ENCODE data around the gene IMMP2L.

DNA sequence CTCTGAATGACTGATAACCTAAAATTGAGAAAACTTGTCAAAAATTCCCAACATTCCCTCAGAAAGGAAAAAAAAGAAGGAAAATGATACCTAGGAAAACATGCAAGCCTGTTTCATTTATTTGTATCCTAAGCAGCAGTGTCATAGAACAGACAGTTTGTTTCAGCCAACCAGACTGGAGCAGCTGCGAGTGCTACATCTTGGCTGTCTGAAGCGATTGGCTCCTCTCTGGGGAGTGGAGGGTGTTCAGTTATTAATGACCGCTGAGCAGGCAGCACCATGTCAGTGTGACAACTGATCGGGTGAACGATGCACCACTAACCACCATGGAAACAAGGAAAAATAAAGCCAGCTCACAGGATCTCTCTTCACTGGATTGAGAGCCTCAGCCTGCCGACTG, 471.4 kb downstream of the IMMP2L start, which contains the start of gene LRRN3:
- TF ChIP-seq NFYB (CRISPR knock-in tag; conservative IDR thresholded peaks at IDR 0.05; ENCODE audit: low read depth) (no peak), ZNF263 (CRISPR knock-in tag; IDR thresholded peaks at IDR 0.05; ENCODE audit: low read depth) (no peak), RELA (CRISPR knock-in tag; IDR thresholded peaks at IDR 0.05; ENCODE audit: borderline replicate concordance) (no peak), CREB1 (CRISPR knock-in tag; IDR thresholded peaks at IDR 0.05) (no peak), TCF7 (CRISPR knock-in tag; IDR thresholded peaks at IDR 0.05; ENCODE audit: low read depth) (no peak)
- TF ChIP-seq, protein P1, sequence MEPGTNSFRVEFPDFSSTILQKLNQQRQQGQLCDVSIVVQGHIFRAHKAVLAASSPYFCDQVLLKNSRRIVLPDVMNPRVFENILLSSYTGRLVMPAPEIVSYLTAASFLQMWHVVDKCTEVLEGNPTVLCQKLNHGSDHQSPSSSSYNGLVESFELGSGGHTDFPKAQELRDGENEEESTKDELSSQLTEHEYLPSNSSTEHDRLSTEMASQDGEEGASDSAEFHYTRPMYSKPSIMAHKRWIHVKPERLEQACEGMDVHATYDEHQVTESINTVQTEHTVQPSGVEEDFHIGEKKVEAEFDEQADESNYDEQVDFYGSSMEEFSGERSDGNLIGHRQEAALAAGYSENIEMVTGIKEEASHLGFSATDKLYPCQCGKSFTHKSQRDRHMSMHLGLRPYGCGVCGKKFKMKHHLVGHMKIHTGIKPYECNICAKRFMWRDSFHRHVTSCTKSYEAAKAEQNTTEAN (CRISPR knock-in tag; IDR thresholded peaks at IDR 0.05), result no peak
- TF ChIP-seq, protein P2, sequence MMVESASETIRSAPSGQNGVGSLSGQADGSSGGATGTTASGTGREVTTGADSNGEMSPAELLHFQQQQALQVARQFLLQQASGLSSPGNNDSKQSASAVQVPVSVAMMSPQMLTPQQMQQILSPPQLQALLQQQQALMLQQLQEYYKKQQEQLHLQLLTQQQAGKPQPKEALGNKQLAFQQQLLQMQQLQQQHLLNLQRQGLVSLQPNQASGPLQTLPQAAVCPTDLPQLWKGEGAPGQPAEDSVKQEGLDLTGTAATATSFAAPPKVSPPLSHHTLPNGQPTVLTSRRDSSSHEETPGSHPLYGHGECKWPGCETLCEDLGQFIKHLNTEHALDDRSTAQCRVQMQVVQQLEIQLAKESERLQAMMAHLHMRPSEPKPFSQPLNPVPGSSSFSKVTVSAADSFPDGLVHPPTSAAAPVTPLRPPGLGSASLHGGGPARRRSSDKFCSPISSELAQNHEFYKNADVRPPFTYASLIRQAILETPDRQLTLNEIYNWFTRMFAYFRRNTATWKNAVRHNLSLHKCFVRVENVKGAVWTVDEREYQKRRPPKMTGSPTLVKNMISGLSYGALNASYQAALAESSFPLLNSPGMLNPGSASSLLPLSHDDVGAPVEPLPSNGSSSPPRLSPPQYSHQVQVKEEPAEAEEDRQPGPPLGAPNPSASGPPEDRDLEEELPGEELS (CRISPR knock-in tag; IDR thresholded peaks at IDR 0.05), result no peak
- TF ChIP-seq, protein P3, sequence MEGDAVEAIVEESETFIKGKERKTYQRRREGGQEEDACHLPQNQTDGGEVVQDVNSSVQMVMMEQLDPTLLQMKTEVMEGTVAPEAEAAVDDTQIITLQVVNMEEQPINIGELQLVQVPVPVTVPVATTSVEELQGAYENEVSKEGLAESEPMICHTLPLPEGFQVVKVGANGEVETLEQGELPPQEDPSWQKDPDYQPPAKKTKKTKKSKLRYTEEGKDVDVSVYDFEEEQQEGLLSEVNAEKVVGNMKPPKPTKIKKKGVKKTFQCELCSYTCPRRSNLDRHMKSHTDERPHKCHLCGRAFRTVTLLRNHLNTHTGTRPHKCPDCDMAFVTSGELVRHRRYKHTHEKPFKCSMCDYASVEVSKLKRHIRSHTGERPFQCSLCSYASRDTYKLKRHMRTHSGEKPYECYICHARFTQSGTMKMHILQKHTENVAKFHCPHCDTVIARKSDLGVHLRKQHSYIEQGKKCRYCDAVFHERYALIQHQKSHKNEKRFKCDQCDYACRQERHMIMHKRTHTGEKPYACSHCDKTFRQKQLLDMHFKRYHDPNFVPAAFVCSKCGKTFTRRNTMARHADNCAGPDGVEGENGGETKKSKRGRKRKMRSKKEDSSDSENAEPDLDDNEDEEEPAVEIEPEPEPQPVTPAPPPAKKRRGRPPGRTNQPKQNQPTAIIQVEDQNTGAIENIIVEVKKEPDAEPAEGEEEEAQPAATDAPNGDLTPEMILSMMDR (IDR thresholded peaks at IDR 0.05), result no peak
- TF ChIP-seq, protein P4, sequence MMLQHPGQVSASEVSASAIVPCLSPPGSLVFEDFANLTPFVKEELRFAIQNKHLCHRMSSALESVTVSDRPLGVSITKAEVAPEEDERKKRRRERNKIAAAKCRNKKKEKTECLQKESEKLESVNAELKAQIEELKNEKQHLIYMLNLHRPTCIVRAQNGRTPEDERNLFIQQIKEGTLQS (CRISPR knock-in tag; conservative IDR thresholded peaks at IDR 0.05), result no peak
- TF ChIP-seq, protein P5, sequence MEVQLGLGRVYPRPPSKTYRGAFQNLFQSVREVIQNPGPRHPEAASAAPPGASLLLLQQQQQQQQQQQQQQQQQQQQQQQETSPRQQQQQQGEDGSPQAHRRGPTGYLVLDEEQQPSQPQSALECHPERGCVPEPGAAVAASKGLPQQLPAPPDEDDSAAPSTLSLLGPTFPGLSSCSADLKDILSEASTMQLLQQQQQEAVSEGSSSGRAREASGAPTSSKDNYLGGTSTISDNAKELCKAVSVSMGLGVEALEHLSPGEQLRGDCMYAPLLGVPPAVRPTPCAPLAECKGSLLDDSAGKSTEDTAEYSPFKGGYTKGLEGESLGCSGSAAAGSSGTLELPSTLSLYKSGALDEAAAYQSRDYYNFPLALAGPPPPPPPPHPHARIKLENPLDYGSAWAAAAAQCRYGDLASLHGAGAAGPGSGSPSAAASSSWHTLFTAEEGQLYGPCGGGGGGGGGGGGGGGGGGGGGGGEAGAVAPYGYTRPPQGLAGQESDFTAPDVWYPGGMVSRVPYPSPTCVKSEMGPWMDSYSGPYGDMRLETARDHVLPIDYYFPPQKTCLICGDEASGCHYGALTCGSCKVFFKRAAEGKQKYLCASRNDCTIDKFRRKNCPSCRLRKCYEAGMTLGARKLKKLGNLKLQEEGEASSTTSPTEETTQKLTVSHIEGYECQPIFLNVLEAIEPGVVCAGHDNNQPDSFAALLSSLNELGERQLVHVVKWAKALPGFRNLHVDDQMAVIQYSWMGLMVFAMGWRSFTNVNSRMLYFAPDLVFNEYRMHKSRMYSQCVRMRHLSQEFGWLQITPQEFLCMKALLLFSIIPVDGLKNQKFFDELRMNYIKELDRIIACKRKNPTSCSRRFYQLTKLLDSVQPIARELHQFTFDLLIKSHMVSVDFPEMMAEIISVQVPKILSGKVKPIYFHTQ (CRISPR knock-in tag; IDR thresholded peaks at IDR 0.05), result no peak
- TF ChIP-seq, protein P6, sequence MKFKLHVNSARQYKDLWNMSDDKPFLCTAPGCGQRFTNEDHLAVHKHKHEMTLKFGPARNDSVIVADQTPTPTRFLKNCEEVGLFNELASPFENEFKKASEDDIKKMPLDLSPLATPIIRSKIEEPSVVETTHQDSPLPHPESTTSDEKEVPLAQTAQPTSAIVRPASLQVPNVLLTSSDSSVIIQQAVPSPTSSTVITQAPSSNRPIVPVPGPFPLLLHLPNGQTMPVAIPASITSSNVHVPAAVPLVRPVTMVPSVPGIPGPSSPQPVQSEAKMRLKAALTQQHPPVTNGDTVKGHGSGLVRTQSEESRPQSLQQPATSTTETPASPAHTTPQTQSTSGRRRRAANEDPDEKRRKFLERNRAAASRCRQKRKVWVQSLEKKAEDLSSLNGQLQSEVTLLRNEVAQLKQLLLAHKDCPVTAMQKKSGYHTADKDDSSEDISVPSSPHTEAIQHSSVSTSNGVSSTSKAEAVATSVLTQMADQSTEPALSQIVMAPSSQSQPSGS (CRISPR knock-in tag; IDR thresholded peaks at IDR 0.05; ENCODE audit: borderline replicate concordance, low read depth), result no peak

Measured in WTC11 (cell line).